ENCODE measurements around the gene RIPOR2.
"Not testable (repeated sequence)": the region's sequence is repeated elsewhere in the genome, so short reads cannot be mapped to it uniquely, and the experiment has no call there.

The RIPOR2 gene

DNA sequence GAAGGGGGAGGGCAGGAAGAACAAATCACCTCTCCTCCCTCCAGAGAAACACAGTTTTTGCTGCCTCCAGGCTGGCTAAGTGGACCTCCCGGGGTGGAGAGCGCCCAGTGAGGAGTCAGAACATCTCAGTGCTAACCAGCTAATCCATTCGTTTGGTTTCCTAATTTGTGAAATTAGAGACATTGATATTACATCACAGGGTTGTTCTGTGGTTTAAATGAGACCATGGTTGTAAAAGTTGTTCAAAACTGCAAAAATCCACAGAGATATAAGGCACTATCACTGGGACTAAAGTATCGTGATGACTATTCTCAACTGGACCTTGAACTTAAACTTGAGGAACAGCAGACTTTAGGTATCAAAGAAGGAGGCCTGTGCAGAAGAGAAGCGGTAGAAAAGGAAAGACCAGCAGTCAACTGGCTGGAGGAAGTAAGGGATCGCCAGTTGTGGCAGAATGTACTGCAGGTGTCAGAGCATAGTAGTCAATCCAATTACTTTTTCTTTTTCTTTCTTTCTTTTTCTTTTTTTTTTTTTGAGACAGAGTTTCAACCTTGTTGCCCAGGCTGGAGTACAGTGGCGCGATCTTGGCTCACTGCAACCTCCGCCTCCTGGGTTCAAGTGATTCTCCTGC is 33.9 kb downstream of the RIPOR2 start:
- DNase-seq: no peak

DNA sequence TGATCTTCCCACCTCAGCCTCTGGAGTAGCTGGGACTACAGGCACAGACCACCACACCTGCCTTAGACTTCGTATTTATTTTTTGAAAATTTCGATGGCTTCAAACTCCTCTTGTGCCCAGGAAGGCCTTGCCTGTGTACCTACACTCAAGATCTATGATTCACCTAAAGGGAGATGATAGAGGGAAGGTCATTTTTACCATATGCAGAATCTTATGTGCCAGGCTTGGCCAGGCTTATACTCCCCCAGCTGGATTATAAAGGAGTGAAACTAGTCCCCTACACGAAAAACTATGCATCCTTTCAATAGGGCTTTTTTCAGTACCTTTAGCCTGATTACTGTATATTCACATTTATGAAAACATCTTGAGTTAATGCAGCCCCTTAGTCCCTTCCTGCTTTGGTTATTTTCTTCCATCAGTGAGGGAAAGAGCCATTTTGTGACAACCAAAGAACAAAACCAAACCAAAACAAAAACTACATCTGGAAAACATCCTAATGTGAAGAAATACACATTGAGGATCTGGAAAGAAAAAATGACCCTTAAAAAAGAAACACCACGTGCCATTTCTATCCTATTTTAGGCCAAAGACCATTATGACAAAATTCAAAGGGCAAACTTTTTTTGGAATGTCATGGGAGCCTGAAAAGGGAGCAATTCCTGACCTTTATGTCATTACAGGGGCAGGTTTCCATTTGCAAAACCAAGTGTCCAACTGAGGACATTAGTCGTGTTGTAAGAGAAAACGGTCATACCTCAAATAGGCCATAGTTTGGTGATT is 34.7 kb downstream of the RIPOR2 start:
- DNase-seq: no peak

DNA sequence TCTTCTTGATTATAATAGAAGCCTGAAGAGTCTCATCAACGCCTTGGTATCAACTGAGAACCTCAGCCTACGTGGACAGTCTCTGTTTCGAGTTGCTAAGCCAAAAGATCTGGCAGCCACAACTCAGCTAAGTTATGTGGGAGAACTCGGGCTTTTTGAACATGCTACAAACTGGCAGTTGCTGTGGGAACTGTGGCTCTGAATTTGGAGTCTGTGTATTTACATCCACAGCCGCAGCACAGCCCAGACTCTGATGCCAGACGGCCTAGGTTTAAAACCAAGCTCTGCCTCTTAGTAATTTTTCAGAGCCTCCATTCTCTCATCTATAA is 35.8 kb downstream of the RIPOR2 start:
- DNase-seq: peak in 4 of 5 experiments; percentile 10 to 73 (median 20)

DNA sequence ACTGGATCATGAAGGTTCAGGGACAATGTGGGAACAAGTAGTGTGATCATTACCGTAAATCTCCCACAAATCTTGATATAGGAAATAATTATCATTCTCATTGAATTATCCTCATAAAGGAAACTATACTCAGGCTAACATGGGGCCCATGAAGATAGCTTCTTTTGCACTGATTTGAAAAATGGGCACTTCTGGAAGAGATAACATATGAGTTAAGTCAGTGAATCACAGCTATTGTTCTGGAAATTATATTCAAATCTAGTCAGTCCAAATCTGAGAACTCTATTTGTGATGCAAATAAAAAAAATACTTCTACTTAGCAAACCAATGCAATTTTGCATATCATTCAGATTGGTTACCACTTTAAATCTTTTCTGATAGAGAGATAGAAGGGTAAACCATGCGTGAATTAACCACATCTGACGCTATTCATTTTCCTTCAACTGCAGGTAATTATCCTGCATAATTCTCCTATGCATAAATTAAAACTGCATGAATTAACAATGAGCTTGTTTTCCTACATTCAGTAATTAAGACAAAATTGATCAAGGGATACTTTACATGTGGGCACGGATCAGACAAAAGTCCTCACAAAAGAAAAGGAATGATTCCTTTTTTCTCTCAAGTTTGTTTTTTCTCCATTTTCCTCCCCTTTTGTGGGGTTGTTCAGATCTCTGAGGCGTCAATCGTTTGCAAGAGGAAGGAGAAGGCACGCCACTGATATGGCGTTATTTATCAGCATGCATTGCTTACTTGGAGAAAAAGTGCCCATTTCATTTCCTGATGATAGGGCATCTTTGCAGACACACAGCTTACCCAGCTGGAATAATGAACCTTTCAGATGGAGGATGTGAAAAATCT is 36.4 kb downstream of the RIPOR2 start:
- no peak for DNase-seq

DNA sequence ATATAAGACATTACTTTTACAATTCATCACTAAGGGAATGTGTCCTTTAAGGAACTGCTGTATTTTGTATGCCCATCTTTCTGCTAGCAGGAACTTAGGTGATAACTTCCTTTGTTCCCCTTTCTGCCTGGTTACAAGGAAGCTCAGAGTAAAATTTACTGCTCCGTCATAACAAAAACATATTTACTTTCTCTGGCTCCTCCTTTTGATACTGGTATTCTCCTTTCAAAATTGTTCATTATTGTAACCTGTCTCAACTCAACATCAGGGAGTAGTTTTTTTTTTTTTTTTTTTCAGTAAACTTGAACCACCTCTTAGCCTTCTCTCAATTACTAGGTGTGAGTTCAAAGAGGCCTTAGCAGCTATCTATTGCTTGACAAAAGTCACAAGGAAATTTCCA is 37.1 kb downstream of the RIPOR2 start:
- peak in 1 of 5 experiments; percentile 32 for DNase-seq

DNA sequence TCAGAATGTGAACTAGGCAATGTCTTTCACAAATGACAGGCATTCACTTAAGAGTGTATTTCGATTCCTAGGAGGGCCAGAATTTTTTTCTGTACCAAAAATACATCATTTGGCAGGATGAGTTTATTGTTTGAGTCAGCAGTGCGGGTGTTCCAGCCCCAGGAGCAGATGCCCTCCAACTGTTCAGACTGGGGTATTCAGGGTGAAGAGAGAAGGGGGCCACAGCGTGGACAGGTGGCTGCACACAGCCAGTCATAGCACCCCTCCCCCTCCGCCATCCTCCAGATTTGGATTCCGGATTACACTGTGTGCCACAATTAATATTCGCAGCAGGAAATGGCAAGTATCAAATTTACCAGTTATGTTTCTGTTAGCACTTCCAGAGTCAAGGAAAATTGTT is 38.6 kb downstream of the RIPOR2 start:
- DNase-seq: no peak

DNA sequence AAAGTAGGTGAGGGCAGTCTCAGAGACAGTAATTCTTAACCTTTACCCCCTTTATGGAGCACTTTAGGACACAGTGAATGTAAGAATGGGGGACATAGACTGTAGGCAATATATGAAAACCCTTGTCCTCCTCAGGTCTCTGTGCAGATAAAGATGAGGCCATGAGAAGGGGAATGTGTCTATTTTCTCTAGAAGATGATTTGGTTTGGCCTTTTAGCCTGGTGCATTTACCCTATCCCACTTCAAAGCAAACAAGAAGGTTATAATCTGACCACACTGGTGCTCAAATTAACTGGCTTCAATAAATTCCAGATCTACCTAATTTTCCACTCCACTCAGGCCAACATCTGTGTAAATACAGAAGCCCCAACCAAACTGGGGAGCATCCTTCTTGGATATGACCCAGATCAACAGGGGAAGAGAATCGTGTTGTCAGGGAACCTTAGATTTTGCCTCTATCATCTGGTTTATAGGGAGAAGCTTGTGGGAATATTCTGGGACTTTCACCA is 42.4 kb downstream of the RIPOR2 start:
- no peak for DNase-seq

DNA sequence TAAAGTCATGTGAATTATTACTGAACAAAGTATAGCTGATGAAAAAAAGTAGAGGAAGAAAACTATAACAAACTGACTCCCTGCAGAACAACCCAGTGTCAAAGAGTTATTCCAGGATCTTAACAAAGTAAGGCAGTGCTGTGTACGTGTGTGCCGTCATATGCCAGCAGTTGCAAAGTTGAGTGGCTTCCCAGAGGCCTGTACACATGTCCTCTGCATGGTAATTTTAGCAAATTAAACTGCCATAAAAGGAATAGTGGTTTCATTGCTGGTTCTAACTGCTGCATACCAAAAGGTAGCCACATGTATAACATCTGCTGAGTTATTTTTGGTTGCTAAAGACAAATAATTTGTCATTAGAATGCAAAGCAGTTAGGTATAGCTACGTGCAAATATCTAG is 44.8 kb downstream of the RIPOR2 start:
- DNase-seq: no peak

DNA sequence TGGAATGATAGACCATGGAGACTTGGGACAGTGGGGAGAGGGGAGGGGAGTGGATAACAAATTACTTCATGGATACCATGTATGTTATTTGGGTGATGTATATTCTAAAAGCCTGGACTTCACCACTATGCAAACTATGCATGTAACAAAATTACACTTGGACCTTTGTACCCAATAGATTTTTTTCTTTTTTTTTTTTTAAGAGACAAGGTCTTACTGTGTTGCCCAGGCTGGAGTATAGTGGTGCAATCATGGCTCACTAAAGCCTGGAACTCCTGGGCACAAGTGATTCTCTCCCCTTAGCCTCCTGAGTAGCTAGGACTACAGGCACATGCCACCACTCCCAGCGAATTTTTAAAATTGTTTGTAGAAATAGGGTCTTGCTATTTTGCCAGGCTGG is 45.3 kb downstream of the RIPOR2 start:
- DNase-seq: no peak

DNA sequence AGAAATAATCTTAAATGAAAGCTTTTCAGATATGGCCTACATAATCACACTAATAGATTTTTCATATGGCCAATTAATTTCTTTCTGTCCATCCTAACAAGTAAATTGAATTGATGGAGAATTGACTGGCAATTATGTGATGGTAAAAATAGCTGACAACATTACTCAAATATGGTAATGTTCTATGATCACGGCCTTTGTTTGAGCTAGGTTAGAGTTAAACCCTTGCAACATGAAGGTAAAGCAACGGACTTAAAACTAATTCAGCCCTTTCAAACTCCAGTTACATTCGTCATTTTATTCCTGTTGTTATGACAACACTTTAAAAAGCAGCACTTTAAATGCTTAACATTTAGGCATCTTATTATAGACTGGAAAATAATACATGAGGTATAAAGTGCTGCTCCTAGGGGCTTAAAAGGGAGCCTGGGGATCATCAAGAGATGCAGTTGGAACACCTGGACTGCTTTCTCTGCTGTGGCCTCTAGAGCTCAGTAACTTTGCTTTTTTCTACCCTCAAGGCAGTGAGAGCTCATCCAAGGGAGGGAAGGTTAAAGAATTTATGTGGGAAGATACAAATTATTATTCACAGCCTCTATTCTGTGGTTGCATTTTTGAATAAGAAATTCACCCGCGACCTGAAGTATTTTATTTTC is 46.9 kb downstream of the RIPOR2 start:
- no peak for DNase-seq

DNA sequence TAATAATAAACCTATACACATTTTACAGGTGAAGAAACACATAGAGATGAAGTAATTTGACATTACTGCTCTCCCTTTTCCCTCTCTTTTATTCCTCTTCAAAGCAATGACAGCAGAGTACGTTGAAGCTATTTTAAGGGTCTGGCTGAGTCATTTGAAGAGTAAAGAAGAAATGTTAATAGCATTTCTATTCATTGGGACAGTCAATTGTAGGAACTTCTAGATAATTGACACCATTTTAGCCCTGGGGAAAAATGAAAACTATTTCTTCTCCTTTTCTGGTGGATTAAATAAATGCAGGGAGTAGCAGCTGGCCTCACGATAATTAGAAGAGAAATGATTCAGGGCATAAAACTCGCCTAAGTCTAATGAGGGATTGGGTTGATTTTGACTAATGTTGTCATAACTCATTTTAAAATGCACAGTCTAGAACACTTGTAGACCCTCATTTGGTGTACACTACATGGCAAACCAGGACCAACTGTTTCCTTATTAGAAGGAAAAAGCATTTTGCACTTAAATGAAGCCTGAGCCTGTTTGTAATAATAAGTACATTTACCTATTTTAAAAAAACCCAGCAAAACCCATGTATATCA is 48.1 kb downstream of the RIPOR2 start:
- no peak for DNase-seq

DNA sequence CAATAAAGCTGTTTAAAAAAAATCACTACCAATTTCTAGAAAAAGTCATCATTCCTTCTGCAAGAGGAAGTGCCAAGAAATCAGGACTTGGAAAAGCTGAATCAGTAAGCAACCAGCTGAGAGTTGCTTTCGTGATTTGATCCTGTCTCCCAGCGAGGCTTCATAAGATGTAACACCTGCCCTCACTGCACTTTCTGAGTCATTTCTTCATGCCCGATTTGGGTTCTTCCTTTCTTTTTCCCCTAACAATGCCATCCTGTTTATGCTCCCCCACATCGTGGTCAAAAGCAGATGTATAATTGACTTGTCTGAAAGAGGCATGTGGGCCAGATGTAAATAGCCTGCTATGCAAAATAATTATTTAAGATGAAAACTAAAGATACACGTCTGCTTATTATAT is 52.1 kb downstream of the RIPOR2 start:
- DNase-seq: peak in 1 of 5 experiments; percentile 66

DNA sequence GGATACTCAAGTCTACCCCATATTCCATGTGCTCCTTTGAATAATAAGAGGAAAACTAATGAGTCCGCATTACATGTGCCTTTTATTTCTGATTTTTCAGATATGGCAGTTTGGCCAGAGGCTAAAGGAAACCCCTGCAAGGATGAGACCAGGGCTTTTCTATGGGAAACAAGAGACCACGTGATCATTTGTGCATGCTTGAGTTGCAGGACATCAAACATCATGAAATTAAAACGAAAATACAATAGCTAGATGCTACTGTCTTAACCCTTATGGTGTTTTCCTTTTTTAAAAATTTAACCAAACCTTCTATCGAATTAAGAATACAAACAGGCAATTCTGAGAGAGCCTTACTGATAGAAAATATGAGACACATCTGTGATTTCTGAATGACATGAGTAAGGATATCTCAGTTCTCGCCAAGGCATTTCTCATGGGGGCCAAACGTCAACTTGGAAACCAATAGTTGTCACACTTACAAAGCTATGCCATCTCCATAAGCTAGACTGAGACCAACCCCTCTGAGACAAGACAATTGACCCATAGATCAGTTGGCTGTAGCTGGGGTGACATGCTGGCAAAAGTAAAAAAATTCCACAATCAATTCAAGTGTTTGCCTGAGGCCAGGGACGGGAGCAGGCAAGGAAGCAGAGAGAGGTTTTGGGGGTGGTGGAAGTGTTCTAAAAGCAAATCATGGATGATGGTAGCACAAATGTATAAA is 52.8 kb downstream of the RIPOR2 start:
- no peak for DNase-seq

DNA sequence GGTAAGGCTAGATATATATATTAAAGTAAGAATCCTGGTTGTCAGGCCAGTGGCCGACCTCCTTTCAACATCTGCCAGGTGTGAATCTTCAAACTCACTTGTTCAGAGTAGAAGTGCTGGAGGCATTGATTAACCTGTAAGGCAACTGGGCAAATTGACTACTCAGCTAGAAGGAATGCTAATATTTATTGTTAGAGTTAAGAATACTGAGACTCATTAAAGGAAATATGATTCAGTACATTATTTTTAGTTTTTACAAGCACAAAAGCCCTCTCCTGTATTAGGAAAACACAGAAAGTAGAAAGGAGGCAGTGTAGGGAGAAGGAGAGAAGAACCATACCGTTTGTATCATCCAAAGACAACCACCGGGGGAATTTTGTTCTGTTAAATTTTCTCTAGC is 53.5 kb downstream of the RIPOR2 start:
- no peak for DNase-seq

DNA sequence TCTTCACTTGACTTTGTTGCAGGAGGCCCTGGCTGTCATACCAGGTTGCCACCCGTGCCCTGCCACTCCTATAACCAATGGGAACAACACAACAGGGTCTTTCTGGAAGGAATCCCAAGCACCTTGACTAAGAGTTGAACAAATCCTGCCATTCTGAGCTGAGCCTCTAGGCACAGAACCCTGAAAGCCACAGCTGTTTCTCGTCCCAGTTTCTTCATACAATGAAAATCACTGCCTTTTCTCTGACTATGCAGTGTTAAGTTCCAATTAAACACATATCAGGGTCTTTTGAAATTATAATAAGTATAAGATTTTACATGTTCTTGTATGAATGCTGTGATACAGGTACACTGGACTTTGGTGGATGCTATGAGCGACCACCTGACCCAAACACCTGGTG is 54.4 kb downstream of the RIPOR2 start:
- no peak for DNase-seq

DNA sequence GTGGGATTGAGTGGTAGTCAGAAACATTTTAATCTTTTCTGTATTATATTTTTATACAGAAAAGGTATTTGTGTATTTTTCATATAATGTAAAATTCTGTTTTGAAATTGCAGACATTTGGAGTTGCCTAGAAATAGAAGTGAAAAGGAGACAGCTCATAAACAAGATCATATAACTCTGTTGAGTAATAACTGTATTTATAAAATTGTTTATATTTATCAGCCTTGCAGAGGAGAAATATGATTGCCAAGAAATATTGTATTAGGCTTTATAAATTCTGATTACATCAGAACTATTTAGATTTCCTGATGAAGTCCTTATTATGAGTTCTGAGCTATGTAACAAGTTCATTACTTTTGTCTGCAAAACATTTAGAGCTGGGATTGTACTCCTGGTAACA is 55.3 kb downstream of the RIPOR2 start:
- no peak for DNase-seq

DNA sequence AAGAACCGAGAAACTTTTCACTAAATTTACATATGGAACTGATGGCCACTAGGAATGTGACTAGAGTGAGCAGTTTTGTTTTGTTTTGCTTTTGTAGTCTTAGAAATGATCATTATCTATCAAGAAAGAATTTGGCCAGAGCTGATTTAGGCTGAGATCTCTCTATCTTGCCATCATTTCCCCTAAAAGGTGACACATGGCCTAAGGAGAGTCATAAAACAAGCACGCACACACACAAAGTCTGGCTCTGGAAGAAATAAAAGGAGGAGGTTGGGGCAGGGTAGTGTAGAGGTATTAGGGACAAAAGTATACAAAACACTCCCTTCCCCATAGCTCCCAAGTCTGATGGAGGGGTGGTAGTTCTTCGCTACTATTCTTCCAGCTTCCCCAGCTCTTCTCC is 56.4 kb downstream of the RIPOR2 start:
- DNase-seq: no peak

DNA sequence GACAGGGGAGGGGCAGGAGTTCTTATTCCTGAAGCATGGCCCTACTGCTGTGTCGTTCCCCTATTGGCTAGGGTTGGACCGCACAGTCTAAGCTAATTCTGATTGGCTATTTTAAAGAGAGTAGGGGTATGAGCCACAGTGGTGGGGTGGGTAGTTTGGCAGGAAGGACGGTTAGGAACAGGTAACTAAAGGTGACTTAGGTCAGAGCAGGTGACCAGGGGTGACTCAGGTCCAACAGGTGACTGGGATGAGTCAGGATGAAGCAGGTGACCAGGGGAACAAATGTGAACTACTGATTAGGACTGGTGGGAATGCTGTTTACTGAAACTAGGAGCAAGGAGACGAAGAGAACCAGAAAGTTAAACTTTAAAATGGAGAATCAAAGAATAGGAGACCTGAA is 58.0 kb downstream of the RIPOR2 start:
- DNase-seq: not testable (repeated sequence)

DNA sequence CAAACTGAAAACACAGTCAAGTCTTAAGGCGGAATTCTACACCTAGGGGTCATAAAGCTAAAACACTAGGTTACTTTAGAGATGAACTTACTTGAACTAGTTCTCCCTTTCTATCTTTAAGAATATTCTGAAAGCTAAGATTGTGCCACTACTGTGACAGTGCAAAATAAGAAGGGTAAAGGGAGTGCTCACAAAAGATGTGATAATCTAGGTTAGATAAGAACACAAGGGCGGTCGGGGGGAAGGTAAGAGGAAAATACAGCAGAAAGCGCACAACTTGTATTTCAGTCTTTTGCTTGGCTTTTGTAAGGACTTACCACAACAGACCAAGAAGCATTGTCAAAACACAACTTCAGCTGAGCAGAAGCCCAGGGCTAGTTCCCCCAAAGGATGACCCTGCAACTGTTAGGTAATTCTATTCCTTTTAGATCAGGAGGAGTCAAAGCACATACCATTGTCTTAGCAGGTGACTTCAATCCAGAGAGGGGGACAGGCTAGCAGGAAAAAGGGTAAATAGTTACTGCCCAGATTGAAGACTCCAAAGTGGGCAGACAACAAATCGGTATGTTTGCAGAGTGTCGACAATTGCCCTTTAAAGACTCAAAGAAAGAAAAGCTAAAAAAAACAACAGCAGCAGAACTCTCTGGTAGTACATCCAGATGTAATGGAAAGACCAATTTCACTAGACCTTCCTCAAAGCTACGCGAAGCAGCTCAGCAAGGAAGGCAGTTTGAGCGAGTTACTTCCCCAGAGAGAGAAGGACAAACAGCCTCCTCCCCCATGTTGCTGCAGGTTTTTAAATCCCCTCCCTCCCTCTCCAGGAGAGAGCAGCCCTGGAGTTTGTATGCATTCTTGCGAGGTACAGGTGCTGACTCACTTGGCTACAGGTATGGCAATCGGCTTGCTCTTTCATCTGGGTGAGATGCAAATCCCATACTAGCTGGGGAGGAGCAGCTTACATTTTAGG is 59.0 kb downstream of the RIPOR2 start:
- DNase-seq: peak in 1 of 5 experiments; percentile 32

DNA sequence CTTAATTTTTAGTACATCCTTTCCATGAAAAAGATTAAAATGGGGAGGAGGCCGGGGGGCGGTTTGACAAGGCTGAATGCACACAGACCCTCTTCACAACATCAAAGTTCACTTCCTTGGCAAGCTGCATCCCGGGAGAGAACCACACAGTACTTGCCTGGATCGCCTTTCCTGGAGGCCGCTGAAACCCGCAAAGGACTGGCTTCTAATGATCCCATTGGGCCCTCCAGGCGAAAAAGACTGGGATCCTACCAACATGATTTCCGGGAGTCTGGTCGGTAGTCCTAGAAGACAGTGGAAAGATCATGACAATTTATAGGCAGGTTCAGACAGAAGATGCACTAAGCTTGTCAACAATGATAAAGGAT is 60.2 kb downstream of the RIPOR2 start:
- no peak for DNase-seq
